Skin of body (tissue), 2 donors: ENCODE measurements around the gene BTBD9. TPM values are rescaled to one million over a fixed set of nuclear protein-coding genes. Genes with fewer than 3 reads are reported as not detected.

Experiments
- DNase-seq: peaks from one replicate; lab custom pipeline; 2025; lab: John Stamatoyannopoulos, UW
- total RNA-seq: library from RNA; depleted of rRNA; stranded (reverse); fragments of >200 nt; gene quantifications from one replicate; pipeline ENCODE4 v1.2.3, GENCODE V29; 2014

BTBD9 gene
- total RNA-seq, 1 donor from 2014 or later: 15.0 TPM

- no peak for DNase-seq
Measured at GRCh38 chr6:38599261-38599660, 40.5 kb downstream of the BTBD9 start.

DNA sequence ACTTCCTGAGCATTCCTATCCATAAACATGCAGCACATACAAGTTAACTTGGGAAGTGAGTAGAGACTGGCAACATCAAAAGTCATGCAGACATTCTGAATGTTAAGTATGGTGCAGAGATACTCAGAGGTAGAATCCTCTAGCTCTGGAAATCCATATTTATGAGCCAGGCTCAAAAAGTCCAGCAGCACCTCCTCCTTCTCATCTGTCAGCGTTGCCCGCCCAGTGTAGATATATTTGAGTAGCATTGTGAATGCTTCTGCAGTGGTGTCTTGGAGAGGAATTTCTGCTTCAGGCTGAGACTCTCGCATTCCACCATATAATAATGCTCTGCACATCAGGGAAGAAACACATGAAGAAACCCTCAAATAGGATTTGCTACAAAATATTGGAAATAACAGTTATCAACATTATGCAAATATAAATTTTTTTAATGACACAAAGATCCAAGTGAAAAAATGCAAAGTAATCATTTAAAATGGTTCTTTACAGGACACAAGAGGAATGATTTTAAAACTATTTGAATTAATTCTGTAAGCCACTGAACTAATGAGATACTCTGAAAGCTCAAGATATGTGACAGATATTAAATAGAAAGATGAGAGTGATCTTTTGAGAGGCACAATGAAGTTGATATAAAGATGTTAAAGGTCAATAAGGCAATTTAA is 45.6 kb downstream of the BTBD9 start:
- DNase-seq: no peak

- no peak for DNase-seq
Measured at GRCh38 chr6:38593409-38593808, 46.3 kb downstream of the BTBD9 start.

- no peak for DNase-seq
Measured at GRCh38 chr6:38591439-38591838, 48.3 kb downstream of the BTBD9 start.

DNA sequence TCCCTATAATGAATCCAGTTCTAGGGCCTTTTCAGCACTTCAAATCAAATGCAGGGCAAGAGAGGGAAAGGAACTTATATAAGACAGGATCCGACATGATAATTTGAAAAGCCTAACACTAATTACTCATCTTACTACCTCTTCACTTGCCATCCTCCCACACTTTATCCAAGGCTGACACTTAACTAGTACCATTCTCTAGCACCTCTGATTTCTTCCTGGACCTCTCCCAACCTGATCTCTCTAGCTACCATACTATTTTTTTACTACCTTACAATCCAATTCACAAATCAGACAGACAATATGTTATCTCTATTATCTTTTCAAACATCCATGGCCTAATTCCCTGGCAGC is 50.4 kb downstream of the BTBD9 start:
- no peak for DNase-seq

- no peak for DNase-seq
Measured at GRCh38 chr6:38588631-38589366, 50.9 kb downstream of the BTBD9 start.

DNA sequence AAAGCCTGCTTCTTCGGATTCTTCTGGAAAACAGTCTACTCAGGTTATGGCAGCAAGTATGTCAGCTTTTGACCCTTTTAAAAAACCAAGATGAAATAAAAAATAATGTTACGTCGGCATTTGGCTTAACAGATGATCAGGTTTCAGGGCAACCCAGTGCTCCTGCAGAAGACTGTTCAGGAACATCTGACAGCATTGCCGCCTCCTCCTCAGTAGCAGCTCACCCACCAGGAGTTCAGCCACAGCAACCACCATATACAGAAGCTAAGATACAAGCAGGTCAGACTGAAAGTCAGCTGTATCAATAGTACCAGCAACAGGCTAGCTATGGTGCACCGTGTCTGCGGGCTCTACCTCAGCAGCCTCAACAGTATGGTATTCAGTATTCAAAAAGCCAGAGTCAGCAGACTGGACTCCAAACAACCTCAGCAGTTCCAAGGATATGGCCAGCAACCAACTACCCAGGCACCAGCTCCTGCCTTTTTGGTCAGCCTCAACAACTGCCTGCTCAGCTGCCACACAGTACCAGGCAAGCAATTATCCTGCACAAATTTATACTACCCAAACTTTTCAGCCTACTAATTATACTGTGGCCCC is 51.9 kb downstream of the BTBD9 start:
- DNase-seq: no peak

DNA sequence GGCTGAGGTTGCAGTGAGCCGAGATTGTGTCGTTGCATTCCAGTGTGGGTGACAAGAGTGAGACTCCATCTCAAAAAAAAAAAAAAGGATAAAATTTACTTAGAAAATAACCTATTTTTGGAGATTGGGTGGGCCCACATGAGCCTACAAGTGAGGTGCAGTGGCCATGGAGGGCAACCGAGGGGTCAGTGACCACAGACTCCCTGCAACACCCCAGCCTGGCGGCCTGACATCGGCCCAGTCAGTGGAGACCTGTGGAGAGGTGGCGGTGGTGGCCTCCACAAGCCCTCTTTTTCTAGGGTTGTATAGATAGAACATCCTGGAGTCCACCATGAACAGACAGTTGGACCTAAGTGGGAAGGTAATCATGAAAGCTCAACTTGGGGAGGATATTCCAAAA is 52.7 kb downstream of the BTBD9 start:
- no peak for DNase-seq

DNA sequence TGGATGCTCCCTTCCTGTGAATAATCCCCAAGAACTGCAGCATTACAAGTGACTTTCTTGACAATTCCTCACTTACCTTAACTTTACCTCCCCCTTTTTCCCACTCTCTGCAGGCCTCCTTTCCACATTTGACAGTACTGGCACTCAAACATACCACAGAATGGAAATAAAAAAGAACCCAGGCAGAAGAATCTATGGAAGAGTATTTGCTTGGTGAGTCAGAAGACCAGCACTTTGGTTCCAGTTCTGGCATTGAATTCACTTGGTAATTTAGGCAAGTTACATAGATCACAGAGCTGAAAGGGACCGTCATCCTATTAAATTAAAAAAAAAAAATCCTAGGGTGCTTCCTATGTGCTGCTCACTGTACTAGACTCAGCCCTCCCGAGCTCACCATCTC is 55.0 kb downstream of the BTBD9 start:
- DNase-seq: no peak

- no peak for DNase-seq
Measured at GRCh38 chr6:38583523-38583922, 56.2 kb downstream of the BTBD9 start.

- DNase-seq: no peak
Measured at GRCh38 chr6:38580030-38580429, 59.7 kb downstream of the BTBD9 start.

DNA sequence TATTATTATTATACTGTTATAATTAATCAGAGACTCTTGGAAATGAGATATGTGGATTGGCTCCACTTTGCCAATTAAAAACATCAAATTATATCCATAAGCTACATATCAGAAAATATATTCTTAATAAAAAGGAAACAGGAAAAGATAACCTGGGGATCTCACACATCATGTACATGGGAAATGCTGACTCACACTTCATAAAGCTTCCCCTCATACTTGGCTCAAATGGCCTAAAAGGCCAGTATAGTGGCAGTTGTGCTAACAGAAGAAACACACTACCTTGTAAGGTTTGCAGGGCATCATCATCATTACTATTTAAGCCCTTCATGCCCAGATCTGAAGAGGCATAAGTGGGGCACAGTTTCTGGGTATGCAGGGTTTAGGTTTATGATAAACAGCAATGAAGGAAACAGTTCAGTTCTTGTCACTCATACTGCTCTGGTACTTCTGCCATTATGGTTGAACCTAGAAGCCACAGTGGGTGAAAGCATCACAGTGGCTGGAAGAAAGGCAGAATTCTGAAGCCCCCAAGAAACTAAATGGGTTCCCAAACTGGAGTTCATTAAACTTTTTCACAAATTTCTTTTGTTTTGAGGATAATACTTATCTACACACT is 60.6 kb downstream of the BTBD9 start:
- no peak for DNase-seq

- DNase-seq: no peak
Measured at GRCh38 chr6:38578075-38578474, 61.7 kb downstream of the BTBD9 start.

GRCh38 chr6:38577492-38577891 is 62.2 kb downstream of the BTBD9 start:
- DNase-seq: no peak

DNA sequence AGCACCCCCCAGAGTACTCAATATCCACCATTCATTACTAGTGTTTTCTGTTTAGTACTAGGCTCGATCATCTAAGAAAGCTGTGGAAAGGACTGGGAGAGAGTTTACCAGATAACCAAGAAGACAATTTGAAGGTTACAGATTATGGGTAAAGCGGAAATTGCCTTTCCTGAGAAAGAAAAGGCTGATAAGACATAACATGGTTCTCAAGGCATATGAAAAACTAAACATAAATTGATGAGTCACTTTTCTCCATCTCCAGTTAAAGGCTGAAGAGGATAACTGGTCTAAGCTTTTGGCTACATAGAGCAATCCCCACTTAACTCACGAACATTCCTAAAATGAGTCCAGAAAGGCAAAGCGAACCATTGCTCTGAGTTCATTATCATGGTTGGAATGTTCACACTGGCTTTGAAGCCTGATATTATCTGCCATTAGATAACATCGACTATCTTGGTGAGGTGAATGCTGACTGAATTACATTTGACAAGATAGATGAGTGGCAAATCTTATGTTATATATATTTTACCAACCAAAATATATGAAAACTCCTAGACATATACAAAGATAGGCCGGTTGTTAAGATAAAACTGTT is 65.8 kb downstream of the BTBD9 start:
- DNase-seq: no peak

GRCh38 chr6:38572186-38572813 is 67.4 kb downstream of the BTBD9 start:
- DNase-seq: no peak

GRCh38 chr6:38571721-38572120 is 68.0 kb downstream of the BTBD9 start:
- no peak for DNase-seq

GRCh38 chr6:38570750-38571149 is 69.0 kb downstream of the BTBD9 start:
- DNase-seq: peak; percentile 1

- DNase-seq: peak; percentile 14
Measured at GRCh38 chr6:38567436-38567835, 72.3 kb downstream of the BTBD9 start.

DNA sequence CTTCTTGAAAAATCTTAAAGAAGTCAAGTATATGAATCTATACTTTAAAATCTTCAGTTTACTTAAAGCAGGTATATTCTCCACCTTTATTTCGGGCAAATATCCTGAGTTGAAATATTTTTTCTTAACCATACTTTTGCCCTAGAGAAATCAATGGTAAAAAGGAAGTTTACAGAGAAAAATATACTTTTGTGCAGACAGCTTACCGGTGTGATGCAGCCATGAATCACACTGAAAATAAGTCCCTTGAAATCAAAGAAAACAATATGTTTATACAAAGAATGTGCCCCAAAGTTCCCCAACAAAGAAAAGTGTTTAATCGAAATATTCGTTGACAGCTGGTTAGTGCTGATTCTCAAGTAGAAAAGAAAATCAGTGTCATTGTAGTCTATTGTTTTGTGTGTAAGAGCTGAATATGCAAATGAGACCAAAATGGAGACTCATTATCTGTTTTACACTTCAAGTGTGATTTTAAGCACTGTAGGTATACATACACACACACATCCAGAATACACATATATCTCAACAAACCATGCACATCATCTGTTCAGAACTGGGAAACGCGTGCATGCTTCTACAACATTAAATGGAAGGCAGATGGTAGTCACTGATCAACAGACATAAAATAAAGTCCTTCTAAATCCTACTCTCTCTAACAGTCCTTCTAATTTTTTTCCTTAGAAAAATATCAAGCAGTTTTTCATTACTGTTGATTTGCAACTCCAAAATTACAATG is 73.3 kb downstream of the BTBD9 start:
- no peak for DNase-seq

DNA sequence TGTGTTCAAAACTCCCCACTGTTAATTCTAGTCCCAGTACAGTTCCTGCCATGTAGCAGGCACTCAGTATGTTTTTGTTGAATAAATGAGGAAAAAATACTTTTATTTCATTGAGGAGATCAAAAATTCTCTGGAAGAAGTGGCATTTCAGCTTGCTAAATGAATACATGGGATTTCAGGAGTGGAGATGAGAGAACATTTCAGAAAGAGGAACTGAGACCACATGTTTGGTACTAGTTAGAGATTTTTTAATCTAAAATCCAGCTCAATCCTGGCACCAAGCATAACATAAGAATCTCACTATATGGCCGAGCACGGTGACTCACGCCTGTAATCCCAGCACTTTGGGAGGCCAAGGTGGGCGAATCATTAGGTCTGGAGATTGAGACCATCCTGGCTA is 75.4 kb downstream of the BTBD9 start:
- no peak for DNase-seq
